ENCODE data around the gene PPP1R16B. TPM values are rescaled to one million over a fixed set of nuclear protein-coding genes. Genes with fewer than 3 reads are reported as not detected.

PPP1R16B gene
- total RNA-seq, 4 donors from 2014 or later, result 0.72 to 3.0 (median 1.4) TPM

DNA sequence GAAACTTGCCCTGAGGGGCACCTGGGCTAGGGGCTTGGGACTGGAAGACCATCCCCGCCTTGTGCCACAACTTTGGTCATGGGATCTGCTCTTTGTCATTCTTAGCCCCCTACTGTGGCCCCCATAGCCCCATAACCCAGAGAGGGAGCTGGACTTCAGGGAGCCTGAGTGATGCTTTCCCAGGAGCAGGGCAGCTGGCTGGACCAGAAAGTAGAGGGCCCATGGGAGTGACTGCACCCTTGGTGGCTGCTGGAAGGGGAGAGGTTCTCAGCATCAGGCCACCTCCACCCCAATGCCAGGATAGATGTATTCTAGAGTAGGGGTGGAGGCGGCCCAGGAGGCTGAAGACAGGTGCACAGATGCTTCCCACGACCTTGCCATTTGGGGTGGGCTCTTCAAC is 114.9 kb downstream of the PPP1R16B start:
- H3K4me3 ChIP-seq (ENCODE audit: low read depth, poor library complexity, severe bottlenecking), result no peak overlapping the region
- no peak for DNase-seq (ENCODE audit: low spot score in 2 of 2)
- WGBS, 2 donors, result 74 to 84% methylated on average over 3 of the region's 3 CpGs
- intact Hi-C loops (cut with DNase I; ENCODE audit: low total_unique reads), result no loop called here
- no peak for TF ChIP-seq POLR2A (IDR thresholded peaks at IDR 0.05)
- TF ChIP-seq, protein P1, sequence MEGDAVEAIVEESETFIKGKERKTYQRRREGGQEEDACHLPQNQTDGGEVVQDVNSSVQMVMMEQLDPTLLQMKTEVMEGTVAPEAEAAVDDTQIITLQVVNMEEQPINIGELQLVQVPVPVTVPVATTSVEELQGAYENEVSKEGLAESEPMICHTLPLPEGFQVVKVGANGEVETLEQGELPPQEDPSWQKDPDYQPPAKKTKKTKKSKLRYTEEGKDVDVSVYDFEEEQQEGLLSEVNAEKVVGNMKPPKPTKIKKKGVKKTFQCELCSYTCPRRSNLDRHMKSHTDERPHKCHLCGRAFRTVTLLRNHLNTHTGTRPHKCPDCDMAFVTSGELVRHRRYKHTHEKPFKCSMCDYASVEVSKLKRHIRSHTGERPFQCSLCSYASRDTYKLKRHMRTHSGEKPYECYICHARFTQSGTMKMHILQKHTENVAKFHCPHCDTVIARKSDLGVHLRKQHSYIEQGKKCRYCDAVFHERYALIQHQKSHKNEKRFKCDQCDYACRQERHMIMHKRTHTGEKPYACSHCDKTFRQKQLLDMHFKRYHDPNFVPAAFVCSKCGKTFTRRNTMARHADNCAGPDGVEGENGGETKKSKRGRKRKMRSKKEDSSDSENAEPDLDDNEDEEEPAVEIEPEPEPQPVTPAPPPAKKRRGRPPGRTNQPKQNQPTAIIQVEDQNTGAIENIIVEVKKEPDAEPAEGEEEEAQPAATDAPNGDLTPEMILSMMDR (IDR thresholded peaks at IDR 0.05), result no peak

DNA sequence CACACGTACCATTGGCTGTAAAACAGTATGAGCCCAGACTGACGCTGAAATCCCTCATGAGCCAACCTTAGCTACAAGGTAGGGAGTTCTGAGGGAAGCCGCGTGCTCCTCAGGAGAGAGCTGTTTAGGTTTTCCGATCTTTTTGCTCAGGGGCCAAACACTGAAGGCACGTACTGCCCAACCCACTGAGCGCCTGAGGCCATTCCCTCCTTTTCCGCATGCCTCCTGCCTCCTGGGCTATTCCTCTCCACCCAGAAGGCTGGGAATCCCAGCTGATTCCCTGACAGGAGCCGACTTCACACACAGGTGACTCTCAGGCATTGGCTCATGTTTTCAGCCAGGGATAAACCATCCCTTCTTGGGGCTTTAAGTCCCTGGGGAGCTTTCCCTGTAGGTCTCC is 115.4 kb downstream of the PPP1R16B start:
- no peak for DNase-seq (ENCODE audit: low spot score in 2 of 2)
- intact Hi-C loops (cut with DNase I; ENCODE audit: low total_unique reads), result no loop called here
- 59 to 64% methylated on average over 9 of the region's 9 CpGs for WGBS, 2 donors
- TF ChIP-seq POLR2A (IDR thresholded peaks at IDR 0.05), result no peak
- no peak overlapping the region for H3K4me3 ChIP-seq (ENCODE audit: low read depth, poor library complexity, severe bottlenecking)

DNA sequence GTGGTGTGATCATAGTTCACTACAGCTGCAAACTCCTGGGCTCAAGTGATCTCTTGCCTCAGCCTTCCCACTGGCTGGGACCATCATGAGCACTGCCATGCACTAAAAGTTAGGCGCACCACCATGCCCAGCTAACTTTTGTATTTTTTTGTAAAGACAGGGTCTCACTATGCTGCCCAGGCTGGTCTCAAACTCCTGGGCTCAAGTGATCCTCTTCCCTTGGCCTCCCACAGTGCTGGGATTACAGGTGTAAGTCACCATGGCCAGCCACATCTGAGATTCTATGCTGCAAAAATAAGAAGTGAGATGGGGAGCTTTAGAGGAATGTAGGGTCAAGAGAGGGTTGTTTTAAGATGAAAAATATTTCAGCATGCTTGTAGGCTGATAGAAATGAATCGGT is 119.2 kb downstream of the PPP1R16B start:
- no peak for DNase-seq (ENCODE audit: low spot score in 2 of 2)
- intact Hi-C loops (cut with DNase I; ENCODE audit: low total_unique reads), result loop anchor here (5.0 kb wide), 1 partner anchor 123 kb away; no protein-coding TSS in a partner anchor
- H3K4me3 ChIP-seq (ENCODE audit: low read depth, poor library complexity, severe bottlenecking), result no peak overlapping the region
- WGBS, 2 donors, result 89 to 91% methylated on average over 2 of the region's 2 CpGs
- TF ChIP-seq, protein P1 (IDR thresholded peaks at IDR 0.05), result no peak
- TF ChIP-seq POLR2A (IDR thresholded peaks at IDR 0.05), result no peak

DNA sequence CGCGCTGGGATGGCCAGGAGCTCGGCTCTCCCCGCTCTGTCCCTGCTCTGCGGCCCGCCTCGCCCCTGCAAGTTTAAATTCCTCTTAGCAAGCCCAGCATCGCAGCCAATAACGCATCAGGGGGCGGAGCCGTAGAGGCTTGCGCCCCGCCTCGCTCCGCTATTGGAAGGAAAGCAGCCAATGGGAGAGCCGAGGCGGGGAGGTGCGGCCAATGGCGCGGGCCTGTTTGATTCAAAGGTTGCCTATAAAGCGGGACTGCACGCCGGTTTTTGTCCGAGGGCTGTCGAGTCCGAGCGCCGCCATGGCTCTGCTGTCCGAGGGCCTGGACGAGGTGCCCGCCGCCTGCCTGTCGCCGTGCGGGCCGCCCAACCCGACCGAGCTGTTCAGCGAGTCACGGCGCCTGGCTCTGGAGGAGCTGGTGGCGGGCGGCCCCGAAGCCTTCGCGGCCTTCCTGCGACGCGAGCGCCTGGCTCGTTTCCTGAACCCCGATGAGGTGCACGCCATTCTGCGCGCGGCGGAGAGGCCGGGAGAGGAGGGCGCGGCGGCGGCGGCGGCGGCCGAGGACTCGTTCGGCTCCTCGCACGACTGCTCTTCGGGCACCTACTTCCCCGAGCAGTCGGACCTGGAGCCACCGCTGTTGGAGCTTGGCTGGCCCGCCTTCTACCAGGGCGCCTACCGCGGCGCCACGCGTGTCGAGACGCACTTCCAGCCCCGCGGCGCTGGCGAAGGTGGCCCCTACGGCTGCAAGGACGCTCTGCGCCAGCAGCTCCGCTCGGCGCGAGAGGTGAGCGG is 120.8 kb downstream of the PPP1R16B start, which contains the start of gene FAM83D:
FAM83D (plus strand) TSS at position 276 of the 792 bp plus-strand sequence; CDS start at position 302, 26 bp downstream.
- TF ChIP-seq, protein P1 (IDR thresholded peaks at IDR 0.05), result peak in 1 of 3 donors; percentile 4
- TF ChIP-seq POLR2A (IDR thresholded peaks at IDR 0.05), result no peak
- WGBS, 2 donors, result 1% methylated on average over 32 to 55 of the region's 95 CpGs
- peak within 1 kb of the TSS; percentile 26 for H3K4me3 ChIP-seq (ENCODE audit: low read depth, poor library complexity, severe bottlenecking)
- DNase-seq (ENCODE audit: low spot score in 2 of 2), result peak; percentile 87 to 97
- intact Hi-C loops (cut with DNase I; ENCODE audit: low total_unique reads), result loop anchor here (5.0 kb wide), 1 partner anchor 121 kb away; no protein-coding TSS in a partner anchor

DNA sequence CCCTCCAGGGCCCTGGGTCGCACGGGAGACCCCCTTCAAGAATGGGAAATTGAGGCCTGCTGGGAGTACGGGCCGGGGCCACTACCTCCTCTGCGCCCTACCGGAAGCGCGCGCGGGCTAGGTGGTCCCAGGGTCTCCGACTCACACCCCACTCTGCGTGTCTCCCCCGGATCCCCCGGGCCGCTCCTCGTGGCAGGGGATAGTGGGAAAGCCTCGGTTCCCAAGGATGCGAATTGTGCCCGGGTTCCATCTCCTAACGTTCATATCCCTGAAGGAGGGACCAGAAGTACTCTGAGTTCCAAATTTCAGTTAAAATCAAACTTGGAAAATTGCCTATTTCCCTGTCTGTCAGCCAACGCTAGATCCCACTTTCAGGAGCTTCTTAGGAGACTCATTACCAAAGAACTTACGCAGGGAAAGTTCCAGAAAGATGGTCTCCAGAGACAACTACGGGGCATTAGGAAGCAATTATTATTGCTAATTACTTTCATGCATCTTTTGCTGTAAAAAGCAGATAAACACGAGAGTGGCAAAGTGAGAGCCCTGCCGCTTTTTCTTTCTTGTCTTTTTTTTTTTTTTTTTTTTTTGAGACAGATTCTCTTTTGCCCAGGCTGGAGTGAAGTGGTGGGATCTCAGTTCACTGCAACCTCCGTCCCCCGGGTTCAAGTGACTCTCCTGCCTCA is 121.6 kb downstream of the PPP1R16B start:
- 8 to 13% methylated on average over 15 to 27 of the region's 27 CpGs for WGBS, 2 donors
- DNase-seq (ENCODE audit: low spot score in 2 of 2), result no peak
- intact Hi-C loops (cut with DNase I; ENCODE audit: low total_unique reads), result loop anchor here (5.0 kb wide), 1 partner anchor 120 kb away; no protein-coding TSS in a partner anchor

More for the DNA sequence above, 121.6 kb downstream of the PPP1R16B start:
- peak overlapping the region; percentile 26 for H3K4me3 ChIP-seq (ENCODE audit: low read depth, poor library complexity, severe bottlenecking)
- no peak for TF ChIP-seq POLR2A (IDR thresholded peaks at IDR 0.05)
- TF ChIP-seq, protein P1 (IDR thresholded peaks at IDR 0.05), result no peak
